GM19328 (cell line): ENCODE results near the gene SNTG2.

Experiments used
- ATAC-seq: cut with Tn5 transposase; IDR thresholded peaks from one replicate; pipeline ENCODE4 v1.9.1; 2021; ENCODE audit warnings: mild to moderate bottlenecking, moderate library complexity; ENCODE audit not compliant: unreplicated experiment

SNTG2 gene

DNA sequence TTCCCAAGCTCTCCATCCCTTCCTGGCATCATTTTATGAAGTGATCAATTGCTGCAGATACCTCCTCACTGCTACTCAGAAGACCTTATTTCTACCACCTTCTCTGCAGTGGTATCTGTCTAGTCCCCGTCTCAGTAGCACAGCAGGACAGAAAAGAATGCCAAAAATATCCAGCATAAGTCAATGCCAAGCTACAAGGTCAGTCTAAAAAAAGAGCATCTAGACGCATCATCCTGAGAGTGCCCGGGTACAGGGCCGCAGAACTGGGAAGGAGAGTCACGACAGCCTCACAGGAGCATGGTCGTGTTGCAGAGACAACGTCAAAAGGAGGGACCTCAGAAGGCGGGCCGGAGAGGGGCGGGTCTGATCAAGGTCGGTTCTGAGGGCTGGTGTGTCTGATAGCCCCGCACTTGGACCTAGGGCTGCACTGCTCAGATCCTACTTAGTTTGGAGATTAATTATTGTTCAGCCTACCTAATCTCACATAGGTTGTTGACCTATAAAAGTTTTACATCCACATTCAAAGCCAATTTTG is 24.3 kb upstream of the SNTG2 start:
- no peak for ATAC-seq

- no peak for ATAC-seq
Measured at GRCh38 chr2:926896-927295, 23.8 kb upstream of the SNTG2 start.

GRCh38 chr2:929011-929735 is 21.5 kb upstream of the SNTG2 start:
- no peak for ATAC-seq

DNA sequence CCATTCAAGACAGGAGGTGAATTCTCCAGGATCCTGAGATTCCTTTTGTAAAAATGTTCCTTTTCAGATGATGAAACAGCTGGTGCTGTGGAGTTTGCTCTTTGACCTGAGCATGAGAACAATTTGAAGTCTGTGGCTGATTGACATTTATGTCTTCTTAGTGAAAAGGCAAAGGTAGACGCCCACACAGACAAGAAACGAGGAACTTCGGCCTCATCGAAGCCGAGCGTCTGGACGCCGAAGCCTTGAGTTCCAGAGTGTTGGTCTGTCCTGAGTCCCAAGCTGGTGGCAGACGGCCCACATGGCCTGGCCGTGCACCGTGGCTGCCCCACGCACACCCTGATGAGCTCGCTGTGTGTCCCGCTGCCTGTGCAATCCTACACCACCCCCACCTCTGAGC is 20.7 kb upstream of the SNTG2 start:
- ATAC-seq: no peak

GRCh38 chr2:930935-931334 is 19.7 kb upstream of the SNTG2 start:
- no peak for ATAC-seq

DNA sequence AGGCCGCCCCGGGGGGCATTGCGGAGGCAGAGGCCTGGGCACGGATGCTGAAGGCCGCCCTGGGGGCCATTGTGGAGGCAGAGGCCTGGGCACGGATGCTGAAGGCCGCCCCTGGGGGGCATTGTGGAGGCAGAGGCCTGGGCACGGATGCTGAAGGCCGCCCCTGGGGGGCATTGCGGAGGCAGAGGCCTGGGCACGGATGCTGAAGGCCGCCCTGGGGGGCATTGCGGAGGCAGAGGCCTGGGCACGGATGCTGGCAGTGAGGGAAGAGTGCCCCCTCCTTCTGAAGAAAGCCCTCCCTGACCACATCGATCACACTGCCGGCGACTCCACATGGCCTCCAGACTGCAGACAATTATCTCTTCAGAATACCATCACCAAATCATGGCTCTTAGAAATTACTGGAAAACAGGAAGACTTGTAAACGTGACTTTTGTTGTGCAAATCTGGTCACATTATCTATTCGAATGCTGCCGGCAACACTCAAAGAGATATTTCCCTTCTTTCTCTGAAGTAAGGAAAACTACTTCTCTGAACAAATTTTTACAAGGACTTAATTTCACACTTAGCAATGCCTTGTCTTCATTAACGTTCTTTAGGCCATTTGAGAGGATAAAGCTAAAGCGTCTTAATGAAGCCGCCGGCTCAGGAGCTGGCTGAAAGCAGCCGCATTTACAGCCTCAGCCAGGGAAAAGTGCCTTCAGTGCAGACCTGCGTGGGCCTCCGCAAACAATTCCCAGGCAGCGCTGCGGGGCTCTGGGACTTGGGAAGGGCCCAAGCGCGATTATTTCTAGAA is 18.1 kb upstream of the SNTG2 start:
- no peak for ATAC-seq

GRCh38 chr2:933734-934295 is 16.8 kb upstream of the SNTG2 start:
- ATAC-seq: no peak

- ATAC-seq: no peak
Measured at GRCh38 chr2:937530-937929, 13.1 kb upstream of the SNTG2 start.

- no peak for ATAC-seq
Measured at GRCh38 chr2:938181-939005, 12.3 kb upstream of the SNTG2 start.

- ATAC-seq: no peak
Measured at GRCh38 chr2:939936-940601, 10.6 kb upstream of the SNTG2 start.

DNA sequence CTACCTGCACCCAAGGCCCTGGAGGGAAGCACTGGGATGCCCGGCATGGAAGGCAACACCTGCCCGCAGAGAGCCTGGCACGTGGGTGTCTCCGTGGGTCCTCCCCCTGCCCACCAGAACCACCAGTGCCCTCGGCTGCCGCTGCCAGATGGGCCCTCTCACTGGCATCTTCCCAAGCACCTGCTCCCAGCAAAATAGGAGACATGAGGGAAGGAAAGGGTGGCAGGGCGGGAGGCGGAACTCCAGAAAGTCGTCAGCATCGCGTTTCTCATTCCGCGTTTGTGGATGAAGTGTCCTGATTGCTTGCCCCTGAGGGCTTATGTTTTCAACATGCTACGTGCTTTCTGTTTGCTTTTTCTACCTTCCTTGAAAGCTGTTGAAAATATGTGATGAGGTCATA is 8.8 kb upstream of the SNTG2 start:
- no peak for ATAC-seq

DNA sequence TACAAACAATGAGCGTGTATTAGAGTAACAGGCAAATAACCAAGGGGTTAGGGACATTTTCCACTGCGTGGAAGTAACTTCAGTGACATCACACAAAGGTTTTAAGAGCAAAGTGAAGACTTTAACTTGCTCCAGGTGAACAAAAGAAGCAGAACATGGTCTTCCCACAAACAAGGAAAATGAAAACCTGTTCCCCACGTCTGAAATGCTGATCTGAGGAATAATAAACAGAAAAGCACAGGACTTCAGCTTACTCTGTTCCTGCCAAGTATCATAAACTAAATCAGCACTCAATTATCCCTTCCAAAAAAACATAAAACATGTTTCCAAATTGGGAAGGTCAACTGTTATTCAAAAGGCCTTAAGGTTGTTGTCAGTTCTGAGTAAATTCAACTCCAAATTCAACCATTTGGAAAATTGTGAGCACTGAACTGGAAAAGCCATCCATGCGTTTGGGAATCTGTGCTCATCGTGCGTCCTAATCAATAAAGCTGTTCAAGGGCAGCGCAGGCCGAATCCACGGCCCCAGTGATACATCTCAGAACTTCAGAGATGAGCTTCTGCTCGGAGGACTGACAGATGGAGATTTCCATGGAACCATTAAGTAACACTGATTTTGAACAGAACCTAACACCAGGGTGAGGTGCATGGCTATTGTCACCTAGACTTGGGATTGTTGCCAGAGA is 7.7 kb upstream of the SNTG2 start:
- ATAC-seq: no peak

GRCh38 chr2:943461-943797 is 7.2 kb upstream of the SNTG2 start:
- ATAC-seq: no peak

GRCh38 chr2:943821-944220 is 6.8 kb upstream of the SNTG2 start:
- ATAC-seq: no peak

GRCh38 chr2:944693-945092 is 6.0 kb upstream of the SNTG2 start:
- ATAC-seq: no peak

- ATAC-seq: no peak
Measured at GRCh38 chr2:945104-945503, 5.5 kb upstream of the SNTG2 start.

DNA sequence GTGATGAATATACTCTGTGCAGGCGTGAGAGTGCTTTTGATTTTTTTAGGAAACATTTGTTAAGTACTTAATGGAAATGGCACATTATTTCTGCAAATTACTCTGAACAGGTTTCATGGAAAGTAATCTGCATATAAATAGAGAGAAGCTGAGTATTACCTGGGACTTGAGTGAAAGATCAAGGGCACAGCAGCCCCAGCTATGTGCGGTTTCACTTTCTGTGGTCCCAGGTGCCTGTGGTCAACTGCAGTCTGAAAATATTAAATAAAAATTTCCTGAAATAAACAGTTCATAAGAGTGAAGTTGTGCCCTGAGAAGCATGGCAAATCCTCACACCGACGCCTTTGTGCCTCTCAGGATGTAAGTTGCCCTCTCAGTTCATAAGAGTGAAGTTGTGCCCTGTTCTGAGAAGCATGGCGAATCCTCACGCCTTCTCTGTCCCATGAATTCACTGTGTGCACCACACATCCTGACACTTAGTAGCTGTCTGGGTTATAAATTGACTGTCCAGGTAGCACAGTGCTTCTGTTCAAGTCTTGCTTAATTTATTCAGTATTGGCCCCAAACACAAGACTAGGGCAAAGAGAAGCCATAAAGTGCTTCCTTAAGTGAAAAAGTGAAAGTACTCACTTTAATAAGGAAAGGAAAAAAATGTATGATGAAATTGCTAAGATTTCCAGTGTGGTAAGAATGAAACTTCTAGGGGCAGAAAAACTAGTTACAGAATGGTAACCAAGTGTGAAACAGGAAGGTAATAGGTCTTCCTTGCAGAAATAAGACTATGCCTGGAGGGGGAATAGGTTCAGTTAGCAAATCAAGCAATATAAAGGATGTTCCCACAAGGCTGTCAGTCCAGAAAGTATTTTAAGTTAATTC is 4.3 kb upstream of the SNTG2 start:
- no peak for ATAC-seq

- ATAC-seq: no peak
Measured at GRCh38 chr2:949384-950079, 1.1 kb upstream of the SNTG2 start.
